ENCODE measurements around the gene NUP210.

NUP210 gene

DNA sequence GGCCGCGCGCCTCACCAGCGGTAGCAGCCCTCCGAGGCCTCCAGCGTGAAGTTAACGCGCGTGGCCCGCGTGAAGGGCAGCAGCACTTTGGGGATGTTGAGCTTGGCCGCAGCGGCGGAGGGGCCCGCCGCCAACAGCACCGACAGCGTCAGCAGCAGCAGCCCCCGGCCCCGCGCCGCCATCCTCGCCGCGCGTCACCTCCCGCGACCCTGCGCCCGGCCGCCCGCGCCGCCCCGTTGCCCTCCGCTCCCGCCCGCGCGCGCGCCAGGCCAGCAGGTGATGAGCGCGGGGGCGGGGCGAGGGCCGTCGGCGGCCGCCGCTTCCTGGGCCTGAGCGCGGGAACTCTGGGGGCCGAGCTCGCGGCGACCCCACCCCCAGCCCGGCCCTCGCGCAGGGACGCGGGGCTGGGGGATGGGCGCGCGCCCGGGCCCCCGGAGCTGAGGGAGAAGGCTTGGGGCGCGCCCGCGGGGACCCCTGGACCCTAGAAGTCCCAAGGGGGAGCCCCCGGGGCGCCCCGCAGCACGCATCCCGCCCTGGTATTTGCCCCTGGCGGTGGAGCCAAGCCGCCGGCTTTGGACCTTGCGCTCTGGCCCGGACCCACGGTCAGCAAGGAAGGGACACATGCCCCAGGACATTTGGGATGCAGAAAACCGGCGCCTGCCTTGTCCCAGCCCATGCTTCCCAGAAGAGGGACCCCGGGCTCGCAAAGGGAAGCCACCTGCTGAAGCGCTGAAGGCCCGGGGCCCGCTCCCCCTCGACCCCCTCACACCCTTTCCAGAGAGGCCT, at the start of gene NUP210:
TSS of gene NUP210 (minus strand) at position 278 of the 786 bp plus-strand sequence. CDS start at position 182, 96 bp downstream.
- Histone ChIP-seq H3K9me3 (ENCODE audit: control insufficient read depth, insufficient read depth, low read length) (no peaks in the 10 kb centered on the region), H3K27ac (ENCODE audit: low read length) (no peak within 1 kb of the TSS), H3K4me3 (ENCODE audit: low read length) (peak within 1 kb of the TSS; percentile 99), H3K36me3 (ENCODE audit: control insufficient read depth, insufficient read depth, low read length) (no peaks in the 10 kb centered on the region), H3K27me3 (ENCODE audit: control insufficient read depth, insufficient read depth, low read length) (no peaks in the 10 kb centered on the region), H3K4me1 (ENCODE audit: control insufficient read depth, insufficient read depth, low read length) (peaks cover 3% of the 10 kb centered on the region; the same call in 1 of the 2 replicates)
- DNase-seq (ENCODE audit: low read depth, low spot score), result no peak
- WGBS (ENCODE audit: insufficient coverage, insufficient read length), result no CpG with 5 or more reads among the region's 90 CpGs

DNA sequence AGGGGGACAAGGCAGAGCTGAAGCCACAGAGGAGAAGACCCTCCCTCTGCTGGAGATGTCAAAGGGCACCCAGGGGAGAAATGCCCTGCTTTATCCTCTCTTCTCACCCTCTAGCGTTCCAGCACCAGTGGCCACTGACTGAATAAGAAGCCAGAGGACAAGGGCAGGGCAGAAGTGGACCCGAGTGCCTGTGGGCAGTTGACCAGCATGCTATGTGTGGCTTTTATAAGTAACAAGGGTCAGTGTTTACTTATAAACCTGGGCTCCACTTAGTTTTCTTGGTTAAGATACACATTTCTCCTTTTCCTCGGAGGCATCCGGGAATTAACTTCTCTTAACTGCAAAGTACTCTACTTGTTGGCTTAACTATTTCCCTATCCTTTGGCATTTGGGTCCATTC, 46.7 kb upstream of the NUP210 start:
- Histone ChIP-seq H3K27ac (ENCODE audit: low read length) (no peak overlapping the region), H3K9me3 (ENCODE audit: control insufficient read depth, insufficient read depth, low read length) (no peaks in the 10 kb centered on the region), H3K27me3 (ENCODE audit: control insufficient read depth, insufficient read depth, low read length) (no peaks in the 10 kb centered on the region), H3K36me3 (ENCODE audit: control insufficient read depth, insufficient read depth, low read length) (0 out of 2 replicates have a peak, but pooled peaks cover 2% of the 10 kb centered on the region), H3K4me1 (ENCODE audit: control insufficient read depth, insufficient read depth, low read length) (no peaks in the 10 kb centered on the region; the same call in 1 of the 2 replicates), H3K4me3 (ENCODE audit: low read length) (no peak overlapping the region)
- DNase-seq (ENCODE audit: low read depth, low spot score), result no peak
- WGBS (ENCODE audit: insufficient coverage, insufficient read length), result no CpG with 5 or more reads among the region's 4 CpGs

- Histone ChIP-seq H3K36me3 (ENCODE audit: control insufficient read depth, insufficient read depth, low read length) (no peaks in the 10 kb centered on the region), H3K27me3 (ENCODE audit: control insufficient read depth, insufficient read depth, low read length) (peaks cover 5% of the 10 kb centered on the region; the same call in 1 of the 2 replicates), H3K27ac (ENCODE audit: low read length) (no peak overlapping the region), H3K4me1 (ENCODE audit: control insufficient read depth, insufficient read depth, low read length) (no peaks in the 10 kb centered on the region; the same call in 1 of the 2 replicates), H3K4me3 (ENCODE audit: low read length) (no peak overlapping the region), H3K9me3 (ENCODE audit: control insufficient read depth, insufficient read depth, low read length) (no peaks in the 10 kb centered on the region)
- no CpG with 5 or more reads among the region's 4 CpGs for WGBS (ENCODE audit: insufficient coverage, insufficient read length)
- no peak for DNase-seq (ENCODE audit: low read depth, low spot score)
These were observed 45.2 kb upstream of the NUP210 start for GRCh38 chr3:13465236-13465873.

DNA sequence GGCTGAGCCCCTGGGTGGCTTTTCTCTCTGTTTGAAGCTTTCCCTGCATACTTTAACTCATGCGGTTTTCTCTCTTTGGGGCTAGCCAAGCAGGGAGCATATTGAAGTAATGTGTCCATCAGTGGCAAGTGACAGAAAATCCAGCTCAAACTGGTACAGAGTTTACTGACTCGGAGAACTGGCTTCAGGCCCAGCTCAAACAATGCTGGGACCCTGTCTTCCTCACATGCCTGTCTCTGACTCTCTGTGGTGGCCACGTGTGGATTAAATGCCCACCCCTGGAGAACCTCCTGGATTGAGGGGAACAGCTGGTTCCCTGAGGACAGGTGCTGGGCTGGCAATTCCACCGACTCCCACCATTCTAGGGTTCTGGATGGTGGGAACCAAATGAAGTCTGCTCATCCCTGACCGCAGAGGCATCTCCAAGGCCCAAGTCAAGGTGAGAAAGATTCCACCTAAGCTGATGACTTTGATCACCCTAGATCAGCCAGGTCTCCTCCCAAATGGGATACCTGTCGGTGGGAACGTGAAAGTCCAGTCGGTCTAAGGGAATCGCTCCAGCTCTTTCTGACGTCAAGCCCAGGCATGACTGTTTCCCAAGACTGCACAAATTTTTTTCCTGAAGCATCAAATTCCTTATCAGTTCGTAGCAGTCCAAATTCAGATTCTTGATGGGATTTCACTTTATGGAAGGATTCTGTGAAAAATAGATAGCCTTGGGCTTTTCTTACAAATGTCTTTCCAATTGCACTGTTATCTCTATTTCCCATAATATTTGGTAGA, 43.7 kb upstream of the NUP210 start:
- no peak overlapping the region for H3K4me3 ChIP-seq (ENCODE audit: low read length)

GRCh38 chr3:13462822-13463221, 42.7 kb upstream of the NUP210 start:
- H3K4me1 ChIP-seq (ENCODE audit: control insufficient read depth, insufficient read depth, low read length), result no peaks in the 10 kb centered on the region; the same call in 1 of the 2 replicates
- no peak overlapping the region for H3K27ac ChIP-seq (ENCODE audit: low read length)
- H3K27me3 ChIP-seq (ENCODE audit: control insufficient read depth, insufficient read depth, low read length), result peaks cover 5% of the 10 kb centered on the region; the same call in 1 of the 2 replicates
- H3K4me3 ChIP-seq (ENCODE audit: low read length), result no peak overlapping the region
- H3K9me3 ChIP-seq (ENCODE audit: control insufficient read depth, insufficient read depth, low read length), result no peaks in the 10 kb centered on the region
- WGBS (ENCODE audit: insufficient coverage, insufficient read length), result no CpG with 5 or more reads among the region's 5 CpGs
- DNase-seq (ENCODE audit: low read depth, low spot score), result no peak
- no peaks in the 10 kb centered on the region for H3K36me3 ChIP-seq (ENCODE audit: control insufficient read depth, insufficient read depth, low read length)

More for the DNA sequence above, 43.7 kb upstream of the NUP210 start:
- DNase-seq (ENCODE audit: low read depth, low spot score), result no peak
- Histone ChIP-seq H3K36me3 (ENCODE audit: control insufficient read depth, insufficient read depth, low read length) (no peaks in the 10 kb centered on the region), H3K27ac (ENCODE audit: low read length) (no peak overlapping the region), H3K9me3 (ENCODE audit: control insufficient read depth, insufficient read depth, low read length) (no peaks in the 10 kb centered on the region), H3K4me1 (ENCODE audit: control insufficient read depth, insufficient read depth, low read length) (no peaks in the 10 kb centered on the region; the same call in 1 of the 2 replicates), H3K27me3 (ENCODE audit: control insufficient read depth, insufficient read depth, low read length) (peaks cover 5% of the 10 kb centered on the region; the same call in 1 of the 2 replicates)
- WGBS (ENCODE audit: insufficient coverage, insufficient read length), result no CpG with 5 or more reads among the region's 11 CpGs

DNA sequence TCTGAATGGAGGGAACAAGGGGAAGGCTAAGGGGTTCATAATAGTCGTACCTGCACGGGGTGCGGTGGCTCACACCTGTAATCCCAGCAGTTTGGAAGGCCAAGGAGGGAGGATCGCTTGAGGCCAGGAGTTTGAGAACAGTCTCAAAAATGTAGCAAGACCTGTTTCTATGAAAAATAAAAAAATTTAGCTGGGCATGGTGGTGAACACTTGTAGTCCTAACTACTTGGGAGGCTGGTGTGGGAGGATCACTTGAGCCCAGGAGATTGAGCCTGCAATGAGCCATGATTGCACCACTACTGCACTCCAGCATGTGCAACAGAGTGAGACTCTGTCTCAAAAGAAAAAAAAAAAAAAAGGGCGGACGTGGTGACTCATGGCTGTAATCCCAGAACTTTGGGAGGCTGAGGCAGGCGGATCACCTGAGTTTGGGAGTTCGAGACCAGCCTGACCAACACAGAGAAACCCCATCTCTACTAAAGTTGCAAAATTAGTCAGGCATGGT, 42.1 kb upstream of the NUP210 start:
- Histone ChIP-seq H3K4me1 (ENCODE audit: control insufficient read depth, insufficient read depth, low read length) (no peaks in the 10 kb centered on the region; the same call in 1 of the 2 replicates), H3K27me3 (ENCODE audit: control insufficient read depth, insufficient read depth, low read length) (peaks cover 5% of the 10 kb centered on the region; the same call in 1 of the 2 replicates), H3K4me3 (ENCODE audit: low read length) (no peak overlapping the region), H3K27ac (ENCODE audit: low read length) (no peak overlapping the region), H3K36me3 (ENCODE audit: control insufficient read depth, insufficient read depth, low read length) (no peaks in the 10 kb centered on the region), H3K9me3 (ENCODE audit: control insufficient read depth, insufficient read depth, low read length) (no peaks in the 10 kb centered on the region)
- no peak for DNase-seq (ENCODE audit: low read depth, low spot score)
- whole genome bisulfite sequencing (ENCODE audit: insufficient coverage, insufficient read length), result no CpG with 5 or more reads among the region's 8 CpGs

- H3K36me3 ChIP-seq (ENCODE audit: control insufficient read depth, insufficient read depth, low read length), result no peaks in the 10 kb centered on the region
- no peaks in the 10 kb centered on the region for H3K9me3 ChIP-seq (ENCODE audit: control insufficient read depth, insufficient read depth, low read length)
- no peaks in the 10 kb centered on the region; the same call in 1 of the 2 replicates for H3K4me1 ChIP-seq (ENCODE audit: control insufficient read depth, insufficient read depth, low read length)
- H3K4me3 ChIP-seq (ENCODE audit: low read length), result no peak overlapping the region
- H3K27ac ChIP-seq (ENCODE audit: low read length), result no peak overlapping the region
- H3K27me3 ChIP-seq (ENCODE audit: control insufficient read depth, insufficient read depth, low read length), result peaks cover 5% of the 10 kb centered on the region; the same call in 1 of the 2 replicates
- DNase-seq (ENCODE audit: low read depth, low spot score), result peak; percentile 87
- no CpG with 5 or more reads among the region's 14 CpGs for WGBS (ENCODE audit: insufficient coverage, insufficient read length)
These were observed 41.3 kb upstream of the NUP210 start for GRCh38 chr3:13461169-13462124.

DNA sequence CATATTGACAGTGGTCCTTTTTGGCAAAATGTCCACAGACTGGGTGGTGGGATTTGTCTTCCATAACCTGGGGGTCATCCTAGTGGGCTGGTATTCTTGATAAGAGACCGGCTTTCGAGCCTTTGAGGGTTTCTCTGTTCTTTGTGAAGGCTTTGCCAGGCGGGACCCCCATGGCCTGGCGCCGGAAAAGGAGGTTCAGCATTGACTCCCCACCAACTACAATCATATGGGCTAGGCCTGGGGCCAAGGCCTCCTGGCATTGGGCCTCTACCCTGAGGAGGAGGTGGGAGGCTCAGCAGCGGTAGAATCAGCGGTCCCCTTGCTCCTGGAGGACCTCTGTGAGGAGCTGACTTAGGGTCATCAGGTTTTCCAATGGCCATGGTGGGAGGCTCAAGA, 40.2 kb upstream of the NUP210 start:
- Histone ChIP-seq H3K4me3 (ENCODE audit: low read length) (no peak overlapping the region), H3K4me1 (ENCODE audit: control insufficient read depth, insufficient read depth, low read length) (no peaks in the 10 kb centered on the region; the same call in 1 of the 2 replicates), H3K27ac (ENCODE audit: low read length) (no peak overlapping the region), H3K36me3 (ENCODE audit: control insufficient read depth, insufficient read depth, low read length) (no peaks in the 10 kb centered on the region), H3K9me3 (ENCODE audit: control insufficient read depth, insufficient read depth, low read length) (no peaks in the 10 kb centered on the region), H3K27me3 (ENCODE audit: control insufficient read depth, insufficient read depth, low read length) (peaks cover 5% of the 10 kb centered on the region; the same call in 1 of the 2 replicates)
- no peak for DNase-seq (ENCODE audit: low read depth, low spot score)
- WGBS (ENCODE audit: insufficient coverage, insufficient read length), result no CpG with 5 or more reads among the region's 7 CpGs

DNA sequence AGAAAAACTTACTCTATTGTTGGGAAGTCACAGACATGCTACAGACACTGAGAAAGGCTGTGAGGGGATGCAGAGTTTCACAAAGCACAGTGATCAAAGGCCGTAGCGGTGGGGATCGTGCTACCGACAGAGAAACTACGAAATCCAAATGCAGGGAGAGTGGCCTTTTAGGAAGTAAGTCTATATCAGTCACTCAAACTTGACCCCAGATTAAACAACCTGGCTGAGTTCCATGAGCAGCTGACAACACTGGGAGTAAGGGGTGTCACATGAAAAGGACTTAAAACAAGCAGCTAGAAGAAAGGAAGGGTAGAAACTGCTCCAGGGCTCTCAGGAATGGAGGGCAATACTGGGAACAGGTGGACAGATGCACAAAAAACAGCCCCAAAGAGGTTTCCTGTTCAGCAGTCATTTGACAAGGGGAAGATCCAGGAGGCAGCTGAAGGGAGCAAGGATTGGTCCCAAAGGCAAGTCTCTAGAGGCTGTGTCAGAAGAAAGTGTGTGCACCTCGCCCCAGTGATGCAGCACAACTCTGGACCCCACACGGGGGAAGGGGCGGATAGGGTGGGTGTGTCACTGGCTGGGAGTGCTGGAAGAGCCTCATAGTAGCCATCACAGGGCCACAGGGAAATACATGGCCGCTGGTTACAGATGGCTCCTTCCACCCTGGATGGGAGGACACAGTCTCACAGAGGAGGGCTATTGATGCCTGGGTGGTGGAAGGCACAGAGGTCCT, 39.7 kb upstream of the NUP210 start:
- DNase-seq (ENCODE audit: low read depth, low spot score), result no peak
- no peaks in the 10 kb centered on the region for H3K36me3 ChIP-seq (ENCODE audit: control insufficient read depth, insufficient read depth, low read length)
- H3K4me1 ChIP-seq (ENCODE audit: control insufficient read depth, insufficient read depth, low read length), result no peaks in the 10 kb centered on the region; the same call in 1 of the 2 replicates
- H3K27me3 ChIP-seq (ENCODE audit: control insufficient read depth, insufficient read depth, low read length), result peaks cover 5% of the 10 kb centered on the region; the same call in 1 of the 2 replicates
- H3K4me3 ChIP-seq (ENCODE audit: low read length), result no peak overlapping the region
- WGBS (ENCODE audit: insufficient coverage, insufficient read length), result no CpG with 5 or more reads among the region's 9 CpGs
- no peak overlapping the region for H3K27ac ChIP-seq (ENCODE audit: low read length)
- H3K9me3 ChIP-seq (ENCODE audit: control insufficient read depth, insufficient read depth, low read length), result no peaks in the 10 kb centered on the region

Measured in iPS DF 6.9 (cell line).